Raji (cell line): ENCODE data around the gene CDKN3.

Experiments
- POLR2A ChIP-seq: IDR thresholded peaks from 2 replicates; pipeline ENCODE4 v1.6.1; 2011; ENCODE audit warnings: low read depth, low read length, control low read depth; ENCODE audit not compliant: insufficient read depth

Gene CDKN3

GRCh38 chr14:54396183-54396492 is 669 bp upstream of the CDKN3 start:
- no peak for TF ChIP-seq POLR2A

- TF ChIP-seq POLR2A = no peak
Measured at GRCh38 chr14:54399560-54399959, 2.8 kb downstream of the CDKN3 start.

DNA sequence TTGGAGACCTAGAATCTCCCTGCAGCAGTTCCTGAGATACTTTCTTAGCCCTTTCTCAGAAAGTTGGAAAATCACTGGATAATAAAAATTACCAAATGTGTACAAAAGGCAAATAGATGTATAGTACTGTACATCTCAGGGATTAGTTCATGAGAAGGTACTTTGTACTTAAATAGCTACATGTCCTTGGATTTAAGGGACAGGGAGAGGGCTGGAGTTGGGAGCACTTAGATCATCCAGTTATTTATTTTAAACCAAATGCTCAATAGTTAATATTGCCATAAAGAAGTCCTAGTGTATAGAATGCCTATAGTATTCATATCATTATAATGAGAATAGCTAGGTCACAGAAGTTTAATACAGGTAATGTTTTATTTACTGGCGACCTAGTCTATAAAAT is 13.4 kb downstream of the CDKN3 start:
- TF ChIP-seq POLR2A = no peak

GRCh38 chr14:54411371-54411770 is 14.6 kb downstream of the CDKN3 start:
- TF ChIP-seq POLR2A = no peak

- TF ChIP-seq POLR2A = no peak
Measured at GRCh38 chr14:54420478-54421142, 23.8 kb downstream of the CDKN3 start.

GRCh38 chr14:54423991-54424390 is 27.2 kb downstream of the CDKN3 start:
- no peak for TF ChIP-seq POLR2A

GRCh38 chr14:54424479-54424901 is 27.7 kb downstream of the CDKN3 start:
- TF ChIP-seq POLR2A = no peak

DNA sequence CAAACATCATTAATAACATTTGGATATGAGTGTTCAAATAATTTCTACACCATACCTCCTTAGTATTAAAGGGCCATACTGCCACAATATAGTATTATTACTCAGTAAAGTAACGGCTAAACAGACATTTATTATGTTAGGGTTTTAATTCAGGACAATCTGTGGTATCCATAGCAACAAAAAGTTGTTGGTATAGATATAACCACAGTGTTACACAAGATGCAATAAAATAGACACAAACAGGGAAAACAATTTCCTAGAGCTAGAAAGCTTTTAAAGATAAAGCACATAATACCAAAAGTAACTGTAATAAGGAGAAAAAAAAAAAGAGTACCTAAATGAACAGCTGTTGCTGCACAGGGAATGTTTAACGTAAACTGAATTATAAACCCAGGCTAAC is 28.3 kb downstream of the CDKN3 start:
- TF ChIP-seq POLR2A = no peak

DNA sequence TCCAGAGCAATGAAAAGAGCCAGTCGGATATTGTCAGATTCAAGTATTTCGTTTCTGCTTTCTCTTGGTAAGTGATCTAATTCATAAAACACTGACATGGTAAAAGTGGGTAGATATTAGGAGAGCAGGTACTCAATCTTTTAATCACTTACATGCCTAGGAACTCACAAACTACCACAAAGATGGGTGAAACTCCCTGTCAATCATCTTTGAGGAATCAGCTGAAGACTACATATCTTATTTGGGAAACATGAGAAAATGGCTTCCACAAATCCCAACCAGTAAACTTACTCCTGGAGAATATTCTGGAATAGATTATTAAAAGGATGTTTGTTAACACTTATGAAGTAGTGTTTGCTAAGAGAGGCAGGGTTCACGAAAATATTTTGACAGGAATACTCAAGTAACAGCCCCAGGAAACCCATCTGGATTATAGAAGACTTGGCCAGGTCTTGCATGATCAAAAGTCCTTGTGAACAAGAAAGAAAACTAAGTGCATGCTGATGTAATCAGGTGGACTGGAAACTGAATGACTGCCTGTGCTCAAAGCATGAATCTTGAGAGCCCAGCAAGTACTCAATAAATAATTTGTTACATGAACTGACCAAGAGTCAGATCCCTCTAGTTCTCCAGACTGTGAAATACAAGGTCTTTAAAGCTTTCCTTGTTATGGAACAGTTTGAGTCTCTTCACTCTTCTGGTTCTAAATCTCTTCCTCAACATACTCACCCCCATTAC is 28.9 kb downstream of the CDKN3 start:
- no peak for TF ChIP-seq POLR2A

DNA sequence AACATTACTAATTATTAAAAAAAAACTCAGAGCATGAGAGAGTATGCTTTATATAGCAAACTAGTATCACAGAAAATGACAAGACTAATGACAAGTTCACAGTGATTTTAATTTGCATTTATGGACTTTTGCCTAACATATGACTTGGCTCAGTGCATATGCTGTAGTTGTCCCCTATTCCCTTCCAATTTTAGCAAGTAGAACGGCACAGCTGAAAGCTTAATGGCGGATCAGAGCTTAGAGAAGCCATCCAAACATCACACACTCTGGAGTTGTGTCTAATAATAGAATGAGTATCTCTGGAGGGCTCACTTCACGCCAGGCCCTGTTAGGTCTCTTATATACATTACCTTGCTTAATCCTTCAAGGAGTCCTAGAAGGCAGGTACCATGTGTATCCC is 31.1 kb downstream of the CDKN3 start:
- TF ChIP-seq POLR2A = no peak

DNA sequence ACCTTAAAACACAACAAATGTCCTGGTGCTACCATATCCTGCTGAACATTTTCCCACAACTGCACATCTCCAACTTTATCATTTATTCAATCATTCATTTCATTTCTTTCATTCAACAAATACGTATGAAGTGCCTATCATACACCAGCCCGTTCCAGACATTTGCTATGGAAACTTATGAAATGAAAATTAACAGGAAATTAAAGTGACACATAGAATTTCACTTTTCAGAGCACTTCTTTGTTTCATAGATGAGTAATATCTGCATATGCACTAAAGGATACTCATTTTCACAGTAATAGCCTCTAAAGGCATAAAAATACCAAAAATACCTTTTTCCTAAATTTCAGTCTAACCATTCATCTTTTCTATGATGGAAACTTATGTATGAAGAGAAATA is 31.7 kb downstream of the CDKN3 start:
- no peak for TF ChIP-seq POLR2A

GRCh38 chr14:54435500-54435981 is 38.7 kb downstream of the CDKN3 start:
- no peak for TF ChIP-seq POLR2A

DNA sequence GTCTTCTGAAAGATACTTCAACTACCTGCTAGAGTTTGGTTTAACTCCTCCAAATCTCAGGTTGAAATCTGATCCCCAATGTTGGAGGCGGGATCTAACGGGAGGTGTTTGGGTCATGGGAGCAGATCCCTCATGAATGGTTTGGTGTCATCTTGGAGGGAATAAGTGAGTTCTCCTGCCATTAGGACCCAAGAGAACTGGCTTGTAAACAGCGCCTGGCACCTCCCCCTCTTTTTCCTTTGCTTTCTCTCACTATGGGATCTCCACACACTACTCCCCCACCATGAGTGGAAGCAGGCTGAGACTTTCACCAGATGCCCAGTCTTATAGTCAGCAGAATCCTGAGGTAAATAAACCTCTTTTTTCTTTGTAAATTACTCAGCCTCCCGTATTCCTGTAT is 41.9 kb downstream of the CDKN3 start:
- TF ChIP-seq POLR2A = no peak

GRCh38 chr14:54440037-54440436 is 43.2 kb downstream of the CDKN3 start:
- no peak for TF ChIP-seq POLR2A

- no peak for TF ChIP-seq POLR2A
Measured at GRCh38 chr14:54440476-54440872, 43.7 kb downstream of the CDKN3 start.
